HG02840 (cell line): ENCODE data around the gene EPM2AIP1.
"Not testable (repeated sequence)": the region's sequence is repeated elsewhere in the genome, so short reads cannot be mapped to it uniquely, and the experiment has no call there.

Experiments
- ATAC-seq: cut with Tn5 transposase; IDR thresholded peaks from one replicate; pipeline ENCODE4 v1.9.1; 2021; ENCODE audit warnings: mild to moderate bottlenecking, moderate library complexity, moderate number of reproducible peaks; ENCODE audit not compliant: unreplicated experiment, low FRiP score

Gene EPM2AIP1

DNA sequence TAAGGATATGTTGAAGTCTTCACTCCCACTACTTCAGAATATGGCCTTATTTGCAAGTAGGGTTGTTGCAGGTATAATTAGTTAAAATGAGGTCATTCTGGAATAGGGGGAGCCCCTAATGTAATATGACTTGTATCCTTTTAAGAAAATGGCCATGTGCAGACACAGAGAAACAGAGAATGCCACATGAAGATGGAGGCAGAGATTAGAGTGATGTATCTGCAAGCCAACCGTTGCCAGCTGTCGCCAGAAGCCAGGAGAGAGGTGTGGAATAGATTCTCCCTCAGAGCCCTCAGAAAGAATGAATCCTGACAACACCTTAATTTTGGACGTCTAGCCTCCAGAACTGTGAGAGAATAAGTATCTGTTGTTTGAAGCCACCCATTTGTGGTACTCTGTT lies 36.8 kb downstream of the EPM2AIP1 start:
- ATAC-seq = no peak

DNA sequence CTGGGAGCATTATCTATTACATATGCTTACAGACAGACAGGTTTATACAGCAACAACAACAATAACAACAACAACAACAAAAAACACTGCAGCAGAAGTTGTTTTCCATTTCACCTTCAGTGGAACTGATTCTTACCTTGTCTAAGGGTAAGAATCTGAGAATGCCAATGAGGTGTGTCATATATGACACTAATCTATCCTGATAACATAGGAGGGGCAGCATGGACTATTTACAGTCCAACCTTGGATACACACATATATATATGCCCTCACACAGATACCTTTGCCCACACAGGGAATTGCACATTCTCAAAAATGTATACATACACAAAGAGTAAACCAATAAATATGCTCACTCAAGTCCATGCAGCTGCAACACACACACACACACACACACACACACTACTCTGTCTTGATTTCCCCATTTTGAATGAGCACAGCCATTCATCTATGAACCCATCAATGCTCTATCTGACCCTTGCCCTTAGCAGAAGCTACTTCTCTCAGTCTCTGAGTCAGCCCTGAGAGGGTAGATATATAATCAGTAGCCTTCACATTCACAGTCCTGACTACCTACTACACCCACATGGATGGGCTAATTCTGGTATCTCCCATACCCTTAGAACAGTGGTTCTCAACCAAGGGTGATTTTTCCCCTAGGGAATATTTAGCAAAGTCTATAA lies 38.3 kb downstream of the EPM2AIP1 start:
- ATAC-seq = no peak

DNA sequence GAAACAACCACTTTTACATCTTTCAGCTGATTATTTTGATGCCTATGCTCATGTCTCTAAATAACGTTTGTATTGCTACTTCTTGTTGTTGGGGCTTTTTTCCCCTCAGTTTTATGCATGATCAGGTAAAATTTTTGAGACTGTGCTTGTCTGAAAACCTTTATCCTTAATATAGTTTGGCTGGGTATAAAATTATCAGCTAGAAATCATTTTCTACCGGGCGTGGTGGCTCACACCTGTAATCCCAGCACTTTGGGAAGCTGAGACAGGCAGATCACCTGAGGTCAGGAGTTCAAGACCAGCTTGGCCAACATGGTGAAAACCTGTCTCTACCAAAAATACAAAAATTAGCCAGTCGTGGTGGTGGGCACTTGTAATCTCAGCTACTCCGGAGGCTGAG lies 45.1 kb downstream of the EPM2AIP1 start:
- ATAC-seq = not testable (repeated sequence)

- no peak for ATAC-seq
Observed at GRCh38 chr3:36945333-36945980, 47.5 kb downstream of the EPM2AIP1 start.

- peak; percentile 55 for ATAC-seq
Observed at GRCh38 chr3:36944641-36945270, 48.2 kb downstream of the EPM2AIP1 start, which contains the start of gene TRANK1. TRANK1 (minus strand) TSS chr3:36945054; CDS start chr3:36944809, 245 bp downstream.

DNA sequence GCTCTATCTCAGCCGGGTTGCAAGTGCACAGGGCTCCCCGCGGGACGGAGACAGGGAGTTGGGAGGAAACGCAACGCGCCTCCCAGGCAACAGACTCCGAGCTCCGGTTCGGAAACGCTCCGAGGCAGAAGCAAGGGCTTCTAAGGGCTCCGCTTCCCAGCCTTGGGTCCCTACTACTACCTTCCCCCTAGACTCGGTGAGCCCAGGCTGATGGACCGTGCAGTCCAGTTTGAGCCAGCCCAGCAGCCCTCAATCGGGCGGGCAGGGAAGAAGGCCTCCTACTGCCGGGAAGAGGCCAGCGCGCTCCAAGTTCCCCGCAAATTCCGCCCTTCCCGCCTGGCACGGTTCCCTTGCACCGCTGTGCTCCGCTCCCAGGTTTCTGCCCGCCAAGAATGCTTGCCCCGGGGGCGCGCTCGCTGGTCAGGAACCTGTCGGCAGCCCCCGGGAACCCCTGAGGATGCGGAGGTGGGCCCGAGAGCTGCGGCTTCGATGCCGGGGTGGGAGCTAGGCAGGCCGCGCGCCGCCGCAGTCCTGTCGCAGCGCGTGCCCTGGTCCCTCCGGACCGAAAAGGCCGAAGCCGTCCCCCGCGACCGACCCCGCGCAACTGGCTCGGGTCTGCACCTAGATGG lies 48.8 kb downstream of the EPM2AIP1 start:
- peak; percentile 55 for ATAC-seq

GRCh38 chr3:36943601-36944000 lies 49.3 kb downstream of the EPM2AIP1 start:
- ATAC-seq = no peak

DNA sequence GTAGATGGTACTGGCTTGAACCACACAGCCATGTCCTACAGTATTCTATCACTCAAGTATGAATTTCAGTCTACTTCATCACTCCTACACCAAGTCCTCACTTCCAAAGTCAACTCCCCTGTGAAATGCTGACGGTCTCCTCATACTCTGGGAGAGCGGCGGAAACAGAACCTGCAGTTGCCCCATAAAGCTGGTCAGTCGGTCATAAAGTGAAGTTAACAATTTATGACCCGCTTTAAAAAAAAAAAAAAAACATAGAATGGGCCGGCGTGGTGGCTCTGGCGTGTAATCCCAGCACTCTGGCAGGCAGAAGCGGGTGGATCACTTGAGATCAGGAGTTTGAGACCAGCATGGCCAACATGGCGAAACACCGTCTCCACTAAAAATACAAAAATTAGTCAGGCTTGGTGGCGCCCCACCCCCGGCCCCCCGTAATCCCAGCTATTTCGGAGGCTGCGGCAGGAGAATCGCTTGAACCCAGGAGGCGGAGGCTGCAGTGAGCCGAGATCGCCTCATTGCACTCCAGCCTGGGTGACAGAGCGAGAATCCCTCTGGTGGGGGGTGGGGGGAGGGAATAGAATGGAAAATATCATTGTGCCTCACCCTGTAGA lies 50.2 kb downstream of the EPM2AIP1 start:
- ATAC-seq = no peak

DNA sequence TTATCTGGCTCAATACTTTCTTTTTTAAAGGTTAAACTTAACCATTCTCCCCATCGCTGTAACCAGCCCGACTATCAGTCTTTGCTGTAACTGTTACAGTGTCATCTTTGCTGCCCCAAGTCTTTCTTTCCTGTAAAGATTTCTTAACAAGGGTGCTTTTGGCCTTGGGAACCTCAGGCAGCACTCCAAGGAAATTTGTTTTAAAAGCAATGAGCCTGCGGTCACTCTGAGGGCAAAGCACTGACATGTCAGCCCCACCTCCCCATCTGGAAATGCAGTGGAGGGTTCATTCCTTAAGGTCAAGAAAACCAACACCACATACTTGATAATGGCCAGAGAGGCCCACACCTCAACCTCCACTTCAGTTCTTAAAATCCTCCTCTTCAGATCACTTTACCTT lies 51.3 kb downstream of the EPM2AIP1 start:
- no peak for ATAC-seq

- ATAC-seq = no peak
Observed at GRCh38 chr3:36941162-36941561, 51.8 kb downstream of the EPM2AIP1 start.

DNA sequence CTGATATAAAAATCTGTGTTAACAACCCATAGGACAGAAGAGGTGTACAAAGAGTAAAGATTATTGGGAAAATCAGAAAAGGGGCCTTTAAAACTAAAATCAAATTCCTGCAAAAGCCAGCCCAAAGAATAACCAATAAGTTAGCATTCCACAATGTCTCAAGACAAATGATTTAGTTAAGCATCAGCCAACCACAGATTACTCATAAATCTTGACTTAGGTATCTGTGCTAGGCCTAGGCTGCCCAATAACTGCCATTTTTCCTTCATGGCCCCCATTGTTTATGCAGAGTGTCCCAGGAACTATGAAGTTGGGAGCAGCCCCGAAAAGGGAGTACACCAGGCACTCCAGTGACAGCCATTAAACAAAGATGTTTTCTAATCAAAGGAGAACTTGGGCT lies 55.4 kb downstream of the EPM2AIP1 start:
- no peak for ATAC-seq
